Ovary (tissue), 9 donors: ENCODE data around the gene SPOCK1. TPM values are rescaled to one million over a fixed set of nuclear protein-coding genes. Genes with fewer than 3 reads are reported as not detected.

Source experiments
- DNase-seq, 5 donors: peaks; one replicate each; pipeline ENCODE4 v3.0.0-alpha.2; 2019 to 2020
- H3K27ac ChIP-seq, 2 donors: fragments of 200-600 bp; one replicate each; pipeline versions ENCODE4 v1.5.1 to v1.8.0; 2019 to 2022
- H3K27me3 ChIP-seq: fragments of 200-600 bp; one replicate; pipeline ENCODE4 v1.8.0; 2022
- H3K36me3 ChIP-seq: fragments of 200-600 bp; sonication (generic); one replicate; pipeline ENCODE4 v1.5.1; 2019
- H3K4me1 ChIP-seq: one replicate; pipeline ENCODE4 v1.8.1; 2013; ENCODE audit warnings: mild to moderate bottlenecking, moderate library complexity; ENCODE audit not compliant: insufficient read depth
- H3K4me3 ChIP-seq: fragments of 200-600 bp; sonication (generic); one replicate; pipeline ENCODE4 v1.5.1; 2017
- H3K9me3 ChIP-seq, 2 donors: fragments of 200-600 bp in 1 of 2; sonication (generic) in 1 of 2; one replicate each; pipeline versions ENCODE4 v1.5.1 to v1.8.1; 2013 to 2019; ENCODE audit warnings: mild to moderate bottlenecking in 1 of 2, moderate library complexity in 1 of 2
- EP300 ChIP-seq: sonication (generic); formaldehyde crosslinking; IDR thresholded peaks from one replicate; pipeline ENCODE4 v1.6.1; 2017; ENCODE audit warnings: antibody characterized with exemption
- POLR2A ChIP-seq: fragments of 450-650 bp; IDR thresholded peaks from one replicate; pipeline ENCODE4 v1.6.1; 2017; ENCODE audit warnings: antibody characterized with exemption, mild to moderate bottlenecking, moderate library complexity
- WGBS, 3 donors: extraction: QIAGEN DNeasy Blood & Tissue Kit in 1 of 3; methylation state at CpG; one replicate each; pipeline versions ENCODE4 v1.1.5 to v1.1.7; 2013 to 2017; 5-methylcytosine and 5-hydroxymethylcytosine counted together
- intact Hi-C, 4 donors: fragments of 100-400 bp; cut with DNase I; formaldehyde crosslinking; loops; one replicate each; pipeline versions ENCODE4 v1.11.0 to v1.15.1; 2022 to 2023
- polyA plus RNA-seq, 2 donors: library from polyadenylated mRNA; stranded (reverse); fragments of 200-250 nt in 1 of 2; fragments of 350-450 nt in 1 of 2; fragmentation: Illumina TruSeq in 1 of 2; extraction: RNeasy Lipid Tissue Mini Kit (QIAGEN cat#74804) in 1 of 2; gene quantifications; one replicate each; pipeline ENCODE4 v1.2.3, GENCODE V29; 2013 to 2014
- total RNA-seq, 7 donors: library from RNA; depleted of rRNA in 2 of 7; stranded (reverse); fragments of >200 nt in 2 of 7; fragmentation: NEBNext Ultra II Directional in 3 of 7; extraction: Animal tissue kit (Norgen Biotek cat#: 25700) in 3 of 7; gene quantifications; one replicate each; pipeline versions ENCODE4 v1.1.0 to v1.2.4, GENCODE V29; 2016 to 2023
- TF ChIP-seq, protein P1 (sequence below), 3 donors: fragments of 450-650 bp in 2 of 3; fragments of 200-600 bp in 1 of 3; IDR thresholded peaks; one replicate each; pipeline versions ENCODE4 v1.5.1 to v1.8.0; 2016 to 2022; ENCODE audit warnings: antibody characterized with exemption in 3 of 3, mild to moderate bottlenecking in 1 of 3
- donor health status: DM: no; HTN: no; CAD: no; lungs with moderate emphysema.
- donor health status: DM: no; HTN: no; CAD: no.
- donor health status: Bipolar disorder and iron deficiency.
- donor health status: DM: yes; HTN: yes; CAD: no.
- donor health status: DM: no; HTN: no; CAD: no.
- donor health status: DM: yes; HTN: yes; CAD: no.

The SPOCK1 gene
- total and polyA plus RNA-seq, 9 donors = 1.3 to 42.6 (median 10.8) TPM

DNA sequence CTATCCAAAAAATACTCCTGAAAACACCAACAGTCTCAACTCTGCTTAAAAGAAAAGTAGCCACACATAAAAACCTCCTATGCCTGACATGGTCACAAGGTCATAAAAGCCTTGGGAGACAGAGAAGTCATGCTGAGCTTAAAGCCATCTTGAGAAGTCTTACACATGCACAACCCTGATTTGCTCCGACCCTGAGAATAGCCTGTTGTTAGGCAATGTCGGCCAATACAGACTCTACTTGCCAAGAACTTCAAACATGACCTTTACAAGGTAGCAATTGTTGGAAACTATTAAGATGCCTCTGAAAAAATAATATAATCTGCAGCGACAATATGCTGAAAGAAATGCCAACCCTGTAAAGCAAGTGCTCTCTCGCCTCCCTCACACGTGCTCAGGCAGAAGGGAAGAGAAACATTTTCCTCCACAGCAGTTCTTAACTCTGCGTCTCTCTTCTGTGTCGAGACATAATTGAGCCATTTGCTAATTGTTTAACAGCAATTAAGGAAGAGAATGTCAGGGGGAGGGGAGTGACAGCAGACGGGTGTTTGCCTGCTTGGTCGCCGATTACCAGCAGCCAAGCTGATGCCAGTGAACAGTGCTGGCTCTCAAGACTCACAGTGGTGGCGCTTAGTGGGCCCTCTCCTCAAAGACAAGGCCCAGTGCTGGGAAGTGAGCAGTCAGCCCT lies 393.6 kb downstream of the SPOCK1 start:
- TF ChIP-seq, protein P1, sequence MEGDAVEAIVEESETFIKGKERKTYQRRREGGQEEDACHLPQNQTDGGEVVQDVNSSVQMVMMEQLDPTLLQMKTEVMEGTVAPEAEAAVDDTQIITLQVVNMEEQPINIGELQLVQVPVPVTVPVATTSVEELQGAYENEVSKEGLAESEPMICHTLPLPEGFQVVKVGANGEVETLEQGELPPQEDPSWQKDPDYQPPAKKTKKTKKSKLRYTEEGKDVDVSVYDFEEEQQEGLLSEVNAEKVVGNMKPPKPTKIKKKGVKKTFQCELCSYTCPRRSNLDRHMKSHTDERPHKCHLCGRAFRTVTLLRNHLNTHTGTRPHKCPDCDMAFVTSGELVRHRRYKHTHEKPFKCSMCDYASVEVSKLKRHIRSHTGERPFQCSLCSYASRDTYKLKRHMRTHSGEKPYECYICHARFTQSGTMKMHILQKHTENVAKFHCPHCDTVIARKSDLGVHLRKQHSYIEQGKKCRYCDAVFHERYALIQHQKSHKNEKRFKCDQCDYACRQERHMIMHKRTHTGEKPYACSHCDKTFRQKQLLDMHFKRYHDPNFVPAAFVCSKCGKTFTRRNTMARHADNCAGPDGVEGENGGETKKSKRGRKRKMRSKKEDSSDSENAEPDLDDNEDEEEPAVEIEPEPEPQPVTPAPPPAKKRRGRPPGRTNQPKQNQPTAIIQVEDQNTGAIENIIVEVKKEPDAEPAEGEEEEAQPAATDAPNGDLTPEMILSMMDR (IDR thresholded peaks at IDR 0.05) = no peak
- TF ChIP-seq POLR2A (no peak), EP300 (no peak)
- intact Hi-C loops = no loop called here
- H3K4me3 ChIP-seq = no peak overlapping the region
- no peaks in the 10 kb centered on the region for H3K9me3 ChIP-seq
- no peak for DNase-seq
- no peaks in the 10 kb centered on the region for H3K36me3 ChIP-seq
- WGBS, 3 donors = 57 to 65% (median 59%) methylated on average over 11 of the region's 11 CpGs
- H3K27me3 ChIP-seq = no peaks in the 10 kb centered on the region
- no peak overlapping the region for H3K27ac ChIP-seq
- H3K4me1 ChIP-seq = no peaks in the 10 kb centered on the region

DNA sequence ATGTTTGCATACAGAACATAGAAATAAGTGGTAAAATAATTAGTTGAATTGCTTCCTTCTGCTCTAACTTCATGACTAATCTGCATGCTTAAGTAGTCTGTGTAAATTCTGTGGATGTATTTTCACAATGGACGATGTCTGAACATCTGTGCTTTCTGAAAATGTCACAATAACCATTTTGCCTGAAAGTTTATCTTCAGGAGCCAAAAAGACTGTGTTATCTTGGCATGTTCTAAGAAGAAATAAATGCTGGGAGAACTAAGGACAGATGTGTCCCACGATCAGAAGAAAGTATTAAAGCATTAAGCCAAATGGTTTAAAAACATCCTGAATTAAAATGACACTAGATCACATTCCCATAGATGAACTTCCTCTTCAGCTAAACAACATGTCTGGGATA lies 397.6 kb downstream of the SPOCK1 start:
- Histone ChIP-seq H3K27ac (no peak overlapping the region), H3K9me3 (no peaks in the 10 kb centered on the region), H3K27me3 (no peaks in the 10 kb centered on the region), H3K36me3 (no peaks in the 10 kb centered on the region), H3K4me1 (no peaks in the 10 kb centered on the region), H3K4me3 (no peak overlapping the region)
- no peak for DNase-seq
- no peak for TF ChIP-seq EP300
- 5 to 12% (median 10%) methylated on average over 2 of the region's 2 CpGs for WGBS, 3 donors
- intact Hi-C loops = no loop called here

DNA sequence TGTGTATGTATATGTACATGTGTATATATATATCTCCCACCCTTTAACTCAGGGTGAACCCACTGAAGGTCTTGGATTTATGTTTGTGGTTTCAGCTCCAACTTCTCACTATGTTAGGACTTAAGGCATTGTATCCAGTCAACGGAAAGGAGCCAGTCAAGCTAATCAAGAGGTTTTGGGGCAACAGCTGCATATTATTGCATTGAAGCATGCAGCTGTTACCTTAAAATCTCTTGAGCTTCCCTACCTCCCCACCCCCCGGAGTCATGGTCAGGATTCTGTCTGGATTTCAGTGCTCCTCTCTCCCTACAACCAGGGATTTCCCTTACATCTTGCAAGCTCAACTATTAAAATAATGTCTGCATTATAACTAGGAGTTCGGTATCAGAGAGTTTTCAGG lies 399.5 kb downstream of the SPOCK1 start:
- Histone ChIP-seq H3K9me3 (no peaks in the 10 kb centered on the region), H3K27me3 (no peaks in the 10 kb centered on the region), H3K4me3 (no peak overlapping the region), H3K36me3 (no peaks in the 10 kb centered on the region), H3K27ac (no peak overlapping the region), H3K4me1 (no peaks in the 10 kb centered on the region)
- TF ChIP-seq EP300 (no peak), POLR2A (no peak)
- TF ChIP-seq, protein P1 (IDR thresholded peaks at IDR 0.05) = no peak
- DNase-seq = no peak
- 78 to 89% (median 85%) methylated on average over 3 of the region's 3 CpGs for WGBS, 3 donors
- intact Hi-C loops = no loop called here

DNA sequence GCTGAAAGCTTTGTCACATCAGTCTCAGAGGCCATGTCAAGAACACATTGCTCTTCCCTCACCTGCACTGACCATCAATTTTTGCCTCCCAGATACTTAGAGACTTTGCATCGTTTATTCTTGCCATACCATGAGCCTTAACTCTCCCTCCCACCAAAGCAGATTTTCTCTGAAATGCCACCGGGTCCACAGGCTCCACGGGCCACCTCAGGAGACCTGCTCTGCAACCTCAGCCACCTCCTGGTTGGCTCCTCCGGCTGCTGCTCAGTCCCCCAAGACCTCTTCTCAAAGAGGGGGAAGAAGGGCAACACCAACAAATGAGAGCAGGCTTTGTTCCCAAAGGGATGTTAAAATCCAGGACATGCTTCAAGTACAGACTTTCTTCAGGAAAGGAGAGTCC lies 400.5 kb downstream of the SPOCK1 start:
- intact Hi-C loops = no loop called here
- no peaks in the 10 kb centered on the region for H3K9me3 ChIP-seq
- WGBS, 3 donors = 72 to 90% (median 81%) methylated on average over 4 of the region's 4 CpGs
- H3K27me3 ChIP-seq = no peaks in the 10 kb centered on the region
- no peak for DNase-seq
- no peaks in the 10 kb centered on the region for H3K36me3 ChIP-seq
- no peaks in the 10 kb centered on the region for H3K4me1 ChIP-seq
- no peak overlapping the region for H3K4me3 ChIP-seq
- no peak overlapping the region for H3K27ac ChIP-seq
- TF ChIP-seq, protein P1 (IDR thresholded peaks at IDR 0.05) = no peak
- TF ChIP-seq EP300 (no peak), POLR2A (no peak)

DNA sequence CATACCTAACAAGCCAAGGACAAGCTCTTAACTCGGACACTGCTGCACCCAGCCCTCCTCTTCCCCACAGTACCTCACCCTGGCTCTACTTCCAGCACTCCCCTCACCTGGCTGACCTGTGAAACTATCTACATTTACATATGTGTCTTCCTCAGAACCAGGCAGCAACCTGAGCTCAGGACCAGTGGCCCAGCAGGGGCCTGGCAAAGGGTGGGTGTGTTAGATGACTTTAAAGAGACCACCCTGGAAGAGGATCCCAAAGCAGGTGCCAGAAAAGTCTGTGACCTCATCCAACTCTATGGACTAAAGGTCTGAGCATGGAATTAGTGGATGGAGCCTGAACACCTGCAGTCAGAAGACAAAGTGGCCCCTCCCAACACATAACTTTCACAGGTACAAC lies 400.9 kb downstream of the SPOCK1 start:
- intact Hi-C loops = no loop called here
- 9 to 20% (median 11%) methylated on average over 1 of the region's 1 CpG for WGBS, 3 donors
- H3K4me1 ChIP-seq = no peaks in the 10 kb centered on the region

More for the DNA sequence above, 400.9 kb downstream of the SPOCK1 start:
- Histone ChIP-seq H3K27me3 (no peaks in the 10 kb centered on the region), H3K36me3 (no peaks in the 10 kb centered on the region), H3K27ac (no peak overlapping the region), H3K4me3 (no peak overlapping the region), H3K9me3 (no peaks in the 10 kb centered on the region)
- TF ChIP-seq POLR2A (no peak), EP300 (no peak)
- TF ChIP-seq, protein P1 (IDR thresholded peaks at IDR 0.05) = no peak
- no peak for DNase-seq
